ENCODE results near the gene ANKS4B. TPM values are rescaled to one million over a fixed set of nuclear protein-coding genes. Genes with fewer than 3 reads are reported as not detected.
A peak's percentile ranks its signal among the peaks of the same experiment; 100 is the strongest.
"Not testable (repeated sequence)": the region's sequence is repeated elsewhere in the genome, so short reads cannot be mapped to it uniquely, and the experiment has no call there.

ANKS4B gene
- total RNA-seq, 1 donor from 2014 or later: not detected

DNA sequence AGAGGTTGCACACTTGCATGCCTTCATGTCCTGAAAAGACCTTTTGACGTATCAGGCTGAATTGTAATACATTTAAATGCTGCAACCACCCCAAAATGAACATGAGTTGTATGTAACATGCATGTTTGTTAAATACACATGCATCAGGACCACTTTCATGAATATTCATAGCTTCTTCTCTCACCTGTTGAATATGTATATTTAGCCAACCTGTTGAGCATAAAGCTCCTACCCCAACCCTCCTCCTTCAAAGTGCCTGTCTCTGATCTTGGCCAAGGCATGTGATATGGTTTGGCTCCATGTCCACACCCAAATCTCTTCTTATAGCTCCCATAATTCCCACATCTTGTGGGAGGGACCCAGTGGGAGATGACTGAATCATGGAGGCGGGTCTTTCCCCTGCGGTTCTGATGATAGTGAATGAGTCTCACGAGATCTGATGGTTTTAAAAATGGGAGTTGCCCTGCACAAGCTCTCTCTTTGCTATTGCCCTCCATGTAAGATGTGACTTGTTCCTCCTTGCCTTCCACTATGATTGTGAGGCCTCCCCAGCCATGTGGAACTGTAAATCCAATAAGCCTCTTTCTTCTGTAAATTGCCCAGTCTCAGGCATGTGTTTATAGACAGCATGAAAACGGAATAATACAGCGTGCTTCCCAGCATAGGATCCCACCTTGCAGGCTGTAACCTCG lies 48.3 kb downstream of the ANKS4B start:
- no peak for DNase-seq (ENCODE audit: low spot score)
- intact Hi-C loops (cut with DNase I): no loop called here

DNA sequence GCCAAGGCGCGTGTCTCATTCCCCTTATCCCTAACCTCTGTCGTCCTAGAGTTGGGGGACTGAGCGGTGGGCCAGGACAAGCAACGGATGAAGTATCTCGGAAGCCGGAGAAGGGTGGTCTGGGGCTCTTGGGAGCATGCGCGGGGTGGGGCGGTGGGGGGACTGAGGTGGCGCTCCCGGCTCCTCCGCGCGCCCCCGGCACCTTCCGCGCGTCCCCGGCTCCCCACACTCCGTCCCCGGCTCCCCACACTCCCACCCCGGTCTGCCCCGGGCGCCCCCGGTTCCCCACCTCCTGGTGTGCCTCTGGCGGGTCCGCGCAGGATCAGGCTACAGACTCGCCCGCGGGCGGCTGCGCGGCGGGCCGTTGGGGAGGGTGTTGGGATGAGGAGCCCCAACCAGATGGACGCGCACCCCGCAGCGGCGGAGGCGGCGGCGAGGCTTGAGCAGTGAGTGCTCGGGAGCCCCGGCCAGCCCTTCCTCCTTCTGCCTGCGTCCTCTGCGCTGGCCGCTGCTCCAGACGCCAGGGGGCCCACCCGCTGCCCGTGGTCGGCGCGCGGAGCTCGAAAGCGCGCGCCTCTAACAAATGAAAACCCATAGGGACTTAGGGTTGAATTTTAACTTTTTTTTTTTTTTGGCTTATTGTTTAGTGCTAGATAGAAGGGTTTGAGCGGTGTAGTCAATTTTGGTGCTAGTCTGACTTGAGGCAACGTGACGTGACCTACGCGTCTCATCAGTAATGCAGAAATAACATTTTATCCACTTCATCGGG lies 50.2 kb downstream of the ANKS4B start:
- intact Hi-C loops (cut with DNase I): loop anchor here (2.0 kb wide), 1 partner anchor 17 kb away; no protein-coding TSS in a partner anchor
- peak; percentile 85 for DNase-seq (ENCODE audit: low spot score)

DNA sequence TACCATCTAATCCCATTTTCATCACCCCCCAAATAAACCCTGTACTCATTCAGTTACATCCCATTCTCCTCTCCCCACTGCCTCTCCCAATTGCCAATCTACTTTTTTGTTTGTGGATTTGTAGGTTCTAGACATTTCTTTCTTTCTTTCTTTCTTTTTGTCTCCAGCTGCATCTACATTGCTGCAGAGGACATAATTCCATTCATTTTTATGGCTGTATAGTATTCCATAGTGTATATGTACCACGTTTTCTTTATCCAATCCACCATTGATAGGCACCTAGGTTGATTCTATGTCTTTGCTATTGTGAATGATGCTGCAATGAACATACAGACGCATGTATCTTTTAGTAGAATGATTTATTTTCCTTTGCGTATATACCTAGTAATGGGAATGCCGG lies 50.9 kb downstream of the ANKS4B start:
- no peak for DNase-seq (ENCODE audit: low spot score)
- intact Hi-C loops (cut with DNase I): loop anchor here (2.0 kb wide), 1 partner anchor 16 kb away; no protein-coding TSS in a partner anchor

DNA sequence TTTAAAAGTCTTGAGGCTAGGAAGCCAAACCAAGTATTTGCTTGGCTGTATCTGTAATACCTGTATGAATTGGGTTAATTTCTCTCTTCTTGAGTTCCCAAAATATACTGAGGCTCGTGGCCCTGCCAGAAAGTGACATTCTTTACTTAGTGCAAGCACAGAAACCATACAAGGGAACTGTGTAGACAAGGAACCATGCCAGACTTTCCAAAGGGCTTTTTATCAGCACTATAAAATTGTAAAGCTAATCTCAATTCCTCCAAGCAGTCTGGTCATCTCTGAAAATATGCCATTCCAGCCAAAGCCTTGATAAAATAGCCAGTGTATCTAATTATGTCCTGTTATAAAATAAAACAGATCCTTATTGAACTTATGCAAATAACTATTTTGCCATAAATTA lies 51.8 kb downstream of the ANKS4B start:
- DNase-seq (ENCODE audit: low spot score): no peak
- intact Hi-C loops (cut with DNase I): loop anchor here (2.0 kb wide), 1 partner anchor 15 kb away; no protein-coding TSS in a partner anchor

DNA sequence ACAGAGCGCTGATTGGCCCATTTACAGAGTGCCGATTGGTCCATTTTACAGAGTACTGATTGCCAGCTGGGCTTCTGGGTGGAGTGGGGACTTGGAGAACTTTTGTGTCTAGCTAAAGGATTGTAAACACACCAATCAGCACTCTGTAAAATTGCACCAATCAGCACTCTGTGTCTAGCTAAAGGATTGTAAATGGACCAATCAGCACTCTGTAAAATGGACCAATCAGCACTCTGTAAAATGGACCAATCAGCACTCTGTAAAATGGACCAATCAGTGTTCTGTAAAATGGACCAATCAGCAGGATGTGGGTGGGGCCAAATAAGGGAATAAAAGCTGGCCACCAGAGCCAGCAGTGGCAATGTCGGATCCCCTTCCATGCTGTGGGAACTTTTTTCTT lies 56.3 kb downstream of the ANKS4B start:
- intact Hi-C loops (cut with DNase I): loop anchor here (5.0 kb wide), 1 partner anchor 1028 kb away; no protein-coding TSS in a partner anchor

DNA sequence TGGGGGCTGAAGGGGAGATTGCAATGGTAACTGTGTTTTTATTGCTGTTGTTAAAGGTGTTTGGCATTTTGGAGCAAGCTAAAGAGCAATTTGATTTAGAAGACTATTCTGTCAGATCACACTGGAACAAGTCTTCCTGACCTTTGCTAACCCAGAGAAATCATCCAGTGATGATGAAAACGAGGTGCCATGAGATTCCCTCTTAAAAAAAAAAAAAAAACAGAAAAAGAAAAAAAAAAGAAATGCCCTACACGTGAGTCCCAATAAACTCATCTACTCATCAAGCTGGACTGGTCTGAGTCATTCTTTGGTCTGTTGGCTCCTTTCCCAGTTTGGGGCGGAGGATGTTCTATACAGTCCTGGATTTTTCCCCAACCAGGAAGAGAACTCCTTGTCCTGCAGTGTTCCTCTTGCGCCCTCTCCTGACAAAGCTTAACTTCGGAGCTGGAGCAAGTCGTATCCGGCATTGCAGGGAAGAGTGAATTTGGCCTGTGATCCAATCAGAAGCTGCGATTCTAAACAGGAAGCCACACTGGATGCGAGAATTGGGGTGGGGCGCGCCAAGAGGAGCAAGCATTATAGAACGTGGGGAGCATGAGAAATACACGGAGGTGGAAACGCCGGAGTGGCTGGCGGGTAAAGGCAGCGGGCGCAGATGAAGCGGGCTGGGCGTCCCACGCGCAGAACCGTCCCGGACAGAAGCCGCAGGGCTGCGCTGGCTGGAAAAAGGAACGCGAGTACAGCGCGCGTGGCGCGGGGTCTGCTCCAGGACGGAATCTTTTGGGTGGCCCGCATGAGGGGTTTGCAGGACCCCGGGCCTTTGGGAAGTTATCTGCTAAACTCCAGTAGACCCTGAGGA lies 67.0 kb downstream of the ANKS4B start:
- peak; percentile 91 for DNase-seq (ENCODE audit: low spot score)
- intact Hi-C loops (cut with DNase I): loop anchor here (1.0 to 2.0 kb wide), 3 partner anchors 16 to 142 kb away; partner anchors contain the start of gene LDAF1

More for the DNA sequence above, 56.3 kb downstream of the ANKS4B start:
- DNase-seq (ENCODE audit: low spot score): not testable (repeated sequence)

DNA sequence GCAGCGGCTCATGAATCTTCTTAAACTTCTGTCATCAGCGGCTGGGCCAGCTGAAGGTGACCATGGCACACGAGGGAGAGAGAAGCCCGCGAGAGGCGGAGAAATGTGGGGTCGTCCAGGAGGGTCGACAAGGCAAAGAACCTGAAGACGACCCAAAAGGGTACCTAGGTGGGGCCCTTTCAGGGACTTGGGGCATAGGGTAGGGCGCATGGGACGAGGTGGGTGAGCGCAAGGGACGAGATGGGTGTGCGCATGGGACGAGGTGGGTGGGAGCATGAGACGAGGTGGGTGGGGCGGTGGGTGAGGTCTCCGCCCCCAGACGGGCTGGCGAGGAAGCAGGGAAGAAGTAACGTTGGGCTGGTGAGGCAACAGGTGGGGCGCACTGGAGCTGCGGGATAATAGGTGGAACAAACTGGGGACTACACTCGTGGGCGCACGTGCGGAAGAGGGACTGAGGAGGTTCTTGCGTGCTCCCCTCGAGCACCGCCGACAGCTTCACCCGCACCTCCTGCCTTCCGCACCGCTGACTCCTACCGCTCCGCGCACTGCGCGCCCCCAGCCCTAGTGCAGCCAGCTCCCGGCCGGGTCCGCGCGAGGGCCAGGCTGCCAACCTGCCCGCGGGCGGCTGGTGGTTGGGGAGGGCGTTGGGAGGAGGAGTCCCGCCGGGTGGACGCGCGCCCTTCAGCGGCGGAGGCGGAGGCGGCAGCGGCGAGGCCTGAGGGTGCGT lies 67.8 kb downstream of the ANKS4B start:
- intact Hi-C loops (cut with DNase I): loop anchor here (2.0 kb wide), 2 partner anchors 17 to 143 kb away; partner anchors contain the start of gene LDAF1

DNA sequence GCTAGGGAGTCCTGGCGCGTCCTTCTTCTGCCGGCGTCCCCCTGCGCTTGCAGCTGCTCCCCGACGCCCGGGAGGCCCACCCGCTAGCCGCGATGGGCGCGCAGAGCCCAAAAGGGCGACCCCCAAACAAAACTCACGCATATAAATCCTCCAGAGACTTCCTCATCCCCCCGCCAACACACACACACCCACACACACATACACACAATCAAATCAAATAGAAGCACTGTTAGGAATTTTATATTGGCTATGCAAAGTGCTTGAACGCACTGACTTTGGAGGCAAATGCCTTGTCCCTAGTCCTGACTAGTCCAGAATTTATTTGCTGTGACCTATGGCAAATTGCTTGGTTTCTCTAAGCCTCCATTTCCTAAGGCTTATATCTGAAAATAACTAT lies 68.4 kb downstream of the ANKS4B start:
- DNase-seq (ENCODE audit: low spot score): no peak
- intact Hi-C loops (cut with DNase I): loop anchor here (2.0 kb wide), 2 partner anchors 17 to 143 kb away; partner anchors contain the start of gene LDAF1

More for the DNA sequence above, 67.8 kb downstream of the ANKS4B start:
- DNase-seq (ENCODE audit: low spot score): peak; percentile 84

DNA sequence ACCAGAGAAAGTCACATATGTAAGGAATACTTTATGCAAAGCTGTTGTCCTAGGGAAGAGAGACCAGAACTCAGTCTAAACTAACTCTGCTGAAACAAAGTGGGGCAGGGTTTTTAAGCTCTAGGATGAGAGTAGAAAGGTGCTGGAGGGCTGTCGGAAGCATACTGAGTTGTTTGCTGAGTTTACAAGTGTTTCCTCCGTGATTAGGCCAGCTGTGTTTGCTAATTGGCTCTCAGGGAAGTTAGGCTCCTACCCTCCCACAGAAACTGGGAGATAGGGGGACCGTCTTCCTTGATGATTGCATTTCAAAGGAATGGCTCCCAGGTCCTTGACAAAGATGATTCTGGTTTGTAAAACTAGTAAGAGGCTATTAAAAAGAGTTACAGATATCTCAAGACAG lies 69.0 kb downstream of the ANKS4B start:
- no peak for DNase-seq (ENCODE audit: low spot score)
- intact Hi-C loops (cut with DNase I): no loop called here

DNA sequence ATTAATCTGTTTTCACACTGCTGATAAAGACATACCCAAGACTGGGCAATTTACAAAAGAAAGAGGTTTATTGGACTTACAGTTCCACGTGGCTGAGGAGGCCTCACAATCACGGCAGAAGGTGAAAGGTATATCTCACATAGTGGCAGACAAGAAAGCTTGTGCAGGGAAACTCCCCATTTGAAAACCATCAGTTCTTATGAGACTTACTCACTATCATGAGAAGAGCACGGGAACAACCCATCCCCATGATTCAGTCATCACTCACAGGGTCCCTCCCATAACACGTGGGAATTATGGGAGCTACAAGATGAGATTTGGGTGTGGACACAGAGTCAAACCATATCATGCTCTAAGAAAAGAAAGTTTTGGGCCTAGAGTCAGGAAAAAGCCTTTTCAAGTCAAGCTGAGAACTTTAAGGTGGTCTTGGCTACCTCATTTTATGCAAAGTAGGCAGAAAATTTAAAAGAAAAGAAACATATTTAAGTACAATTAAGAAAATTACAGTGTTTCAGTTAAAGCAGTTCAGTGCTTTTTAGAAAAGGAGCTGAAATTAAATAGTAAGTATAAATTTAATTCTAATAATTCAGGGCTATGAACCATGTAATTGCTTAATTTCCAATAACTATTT lies 69.5 kb downstream of the ANKS4B start:
- DNase-seq (ENCODE audit: low spot score): no peak
- intact Hi-C loops (cut with DNase I): no loop called here

Other genes with a start within 250 kb of the ANKS4B start
- 0.40 TPM for gene DNAH3, start 82.9 kb upstream of the ANKS4B start, total RNA-seq
- gene LDAF1, start 75.0 kb upstream of the ANKS4B start, total RNA-seq: 104 TPM
- gene ZP2, start 22.1 kb upstream of the ANKS4B start, total RNA-seq: not detected
- 105 TPM for gene CRYM, start 44.6 kb downstream of the ANKS4B start, total RNA-seq

Measured in cardiac septum (tissue), 1 donor.